Myocyte (in vitro differentiated cells): Measurements from ENCODE around the gene GUK1. TPM values are rescaled to one million over a fixed set of nuclear protein-coding genes. Genes with fewer than 3 reads are reported as not detected.

Experiments
- DNase-seq: peaks from one replicate; pipeline ENCODE4 v3.0.0-alpha.2; 2012; ENCODE audit warnings: low read depth
- microRNA-seq: library from miRNA; unstranded; fragments of <30 nt; microRNA quantifications from one replicate; pipeline ENCODE4, GENCODE V29; 2016
- total RNA-seq: library from RNA; depleted of rRNA; stranded (reverse); fragments of >200 nt; gene quantifications from 2 replicates; pipeline ENCODE4 v1.2.3, GENCODE V29; 2014

Gene GUK1
- total RNA-seq, 1 donor from 2014 or later: 214 TPM

- DNase-seq: peak; percentile 96
Measured at GRCh38 chr1:228197555-228198147, 57.6 kb downstream of the GUK1 start.

Small RNAs within 50 kb of the gene (microRNA-seq; reads per million reads assigned to microRNA genes)
- 0.65 reads per million for gene MIR3620

Other genes with a start within 250 kb of the GUK1 start
- 6.5 and 10.6 TPM in 2 replicates for gene WNT9A, start 192.3 kb upstream of the GUK1 start, total RNA-seq
- gene WNT3A, start 133.3 kb upstream of the GUK1 start, total RNA-seq: not detected in 2 replicates
- 224 and 259 TPM in 2 replicates for gene ARF1, start 57.6 kb upstream of the GUK1 start, total RNA-seq
- 8.1 and 9.3 TPM in 2 replicates for gene C1orf35, start 37.0 kb upstream of the GUK1 start, total RNA-seq
- 67.0 and 82.8 TPM in 2 replicates for gene MRPL55, start 31.0 kb upstream of the GUK1 start, total RNA-seq
- 0.26 and 0.80 TPM in 2 replicates for gene GJC2, start 9.7 kb downstream of the GUK1 start, total RNA-seq
- gene IBA57, start 25.5 kb downstream of the GUK1 start, total RNA-seq: 1.9 and 2.5 TPM in 2 replicates
- gene OBSCN, start 67.8 kb downstream of the GUK1 start, total RNA-seq: 51.7 and 59.5 TPM in 2 replicates